H7 (cell line): ENCODE data around the gene MISP3. TPM values are rescaled to one million over a fixed set of nuclear protein-coding genes. Genes with fewer than 3 reads are reported as not detected.
"Not testable (repeated sequence)": the region's sequence is repeated elsewhere in the genome, so short reads cannot be mapped to it uniquely, and the experiment has no call there.

Experiments
- DNase-seq: peaks from one replicate; pipeline ENCODE4 v3.0.0; 2012
- H3K27me3 ChIP-seq: 2 replicates; pipeline ENCODE4 v1.6.0; 2011; ENCODE audit warnings: mild to moderate bottlenecking, low read length; ENCODE audit not compliant: control insufficient read depth, insufficient read depth
- H3K36me3 ChIP-seq: replicated peaks from 2 replicates; pipeline ENCODE4 v1.5.1; 2011; ENCODE audit warnings: low read length; ENCODE audit not compliant: control insufficient read depth, insufficient read depth
- H3K4me3 ChIP-seq: 2 replicates; pipeline ENCODE4 v1.5.1; 2011; ENCODE audit warnings: low read depth, mild to moderate bottlenecking, control low read depth, low read length, moderate library complexity; ENCODE audit not compliant: insufficient read depth
- total RNA-seq: library from RNA; depleted of rRNA; stranded (reverse); fragments of >200 nt; shearing (Covaris generic); gene quantifications from 2 replicates; pipeline ENCODE4 v1.2.3, GENCODE V29; 2014; rRNA removed

MISP3 gene
- total RNA-seq, result 0.52 and 0.92 TPM in 2 replicates

GRCh38 chr19:14072535-14073260 is at the start of gene MISP3:
Gene MISP3, plus strand, starts transcription at chr19:14072786. Its CDS starts 524 bp downstream, at chr19:14073310.
- peak within 1 kb of the TSS; percentile 48 for H3K4me3 ChIP-seq
- DNase-seq, result peak; percentile 74
- H3K36me3 ChIP-seq, result no peaks in the 10 kb centered on the region
- H3K27me3 ChIP-seq, result peaks cover 40% of the 10 kb centered on the region

DNA sequence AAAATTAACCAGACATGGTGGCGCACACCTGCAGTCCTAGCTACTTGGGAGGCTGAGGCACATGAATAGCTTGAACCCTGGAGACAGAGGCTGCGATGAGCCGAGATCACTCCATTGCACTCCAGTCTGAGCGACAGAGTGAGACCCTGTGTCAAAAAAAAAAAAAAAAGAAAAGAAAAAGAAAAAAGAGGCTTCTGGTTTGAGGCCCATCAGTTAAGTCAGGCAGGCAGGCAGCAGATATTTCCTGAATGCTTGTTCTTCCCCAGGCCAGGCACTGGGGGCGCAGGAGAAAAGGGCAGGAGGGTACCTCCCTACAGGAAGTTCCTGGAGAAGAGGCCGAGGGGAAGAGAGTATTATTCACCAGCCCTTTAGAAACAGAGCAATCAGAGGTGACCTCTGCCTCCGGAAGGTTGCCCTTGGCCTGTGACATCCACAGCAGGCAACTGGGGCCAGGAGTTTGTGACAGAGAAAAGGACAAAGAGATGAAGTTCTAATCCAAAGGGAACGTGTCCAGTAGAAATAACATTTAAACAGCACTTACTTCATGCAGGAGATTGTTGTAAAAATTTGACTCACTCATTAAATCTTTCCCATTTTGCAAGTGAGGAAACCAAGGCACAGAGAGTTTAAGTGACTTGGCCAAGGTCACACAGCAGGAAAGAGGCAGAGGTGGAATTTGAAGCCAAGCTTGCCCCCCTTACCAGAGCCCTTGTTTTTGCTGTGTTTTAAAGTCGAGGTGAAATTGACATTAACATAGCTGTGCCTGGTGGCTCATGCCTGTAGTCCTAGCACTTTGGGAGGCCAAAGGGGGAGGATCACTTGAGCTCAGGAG is 49.0 kb upstream of the MISP3 start:
- H3K36me3 ChIP-seq, result no peaks in the 10 kb centered on the region
- peak; percentile 79 for DNase-seq
- no peaks in the 10 kb centered on the region for H3K27me3 ChIP-seq
- H3K4me3 ChIP-seq, result no peak overlapping the region

GRCh38 chr19:14026652-14027192 is 45.9 kb upstream of the MISP3 start:
- not testable (repeated sequence) for H3K36me3 ChIP-seq, H3K4me3 ChIP-seq, H3K27me3 ChIP-seq, DNase-seq

DNA sequence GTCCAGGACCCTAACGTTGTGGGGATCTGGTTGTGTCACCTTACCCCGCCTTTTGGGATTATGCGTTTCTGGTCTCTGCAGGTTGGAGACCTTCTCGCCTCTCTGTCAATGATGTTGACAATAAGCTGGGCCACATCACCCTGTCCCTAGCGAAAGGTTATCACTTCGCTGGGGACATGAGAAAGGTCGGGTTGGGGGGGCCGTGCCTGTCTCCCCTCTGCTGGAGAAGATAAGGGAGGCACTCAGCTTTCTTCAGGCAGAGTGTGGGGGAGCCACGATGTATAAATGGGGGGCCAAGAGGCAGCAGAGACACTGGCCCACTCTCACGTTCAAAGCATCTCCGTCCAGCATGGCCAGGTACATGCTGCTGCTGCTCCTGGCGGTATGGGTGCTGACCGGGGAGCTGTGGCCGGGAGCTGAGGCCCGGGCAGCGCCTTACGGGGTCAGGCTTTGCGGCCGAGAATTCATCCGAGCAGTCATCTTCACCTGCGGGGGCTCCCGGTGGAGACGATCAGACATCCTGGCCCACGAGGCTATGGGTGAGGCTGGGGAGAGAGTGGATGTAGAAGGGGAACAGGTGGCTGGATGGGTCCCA is 44.6 kb upstream of the MISP3 start, which contains the start of gene RLN3:
RLN3 (plus strand) TSS at position 293 of the 595 bp plus-strand sequence; CDS start at position 350, 57 bp downstream.
- Histone ChIP-seq H3K36me3 (no peaks in the 10 kb centered on the region), H3K27me3 (peaks cover 15% of the 10 kb centered on the region), H3K4me3 (no peak within 1 kb of the TSS)
- peak; percentile 49 for DNase-seq

DNA sequence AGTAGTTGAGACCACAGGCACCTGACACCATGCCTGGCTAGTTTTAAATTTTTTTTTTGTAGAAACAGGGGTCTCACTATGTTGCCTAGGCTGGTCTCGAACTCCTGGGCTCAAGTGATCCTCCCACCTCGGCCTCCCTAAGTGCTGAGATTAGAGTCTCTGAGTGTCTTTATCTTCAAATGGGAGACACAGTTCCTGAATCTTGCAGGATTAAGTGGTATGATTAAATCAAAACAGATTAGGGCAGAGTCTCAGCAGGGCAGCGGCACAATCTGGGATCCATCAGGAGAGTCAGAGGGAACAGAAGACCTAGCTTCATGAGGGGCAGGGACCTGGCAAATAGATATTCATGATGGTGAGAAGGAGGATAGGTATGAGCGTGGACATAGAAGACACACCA is 43.7 kb upstream of the MISP3 start:
- Histone ChIP-seq H3K36me3 (no peaks in the 10 kb centered on the region), H3K27me3 (peaks cover 15% of the 10 kb centered on the region), H3K4me3 (no peak overlapping the region)
- DNase-seq, result no peak

GRCh38 chr19:14030997-14031718 is 41.4 kb upstream of the MISP3 start:
- Histone ChIP-seq H3K36me3 (no peaks in the 10 kb centered on the region), H3K4me3 (peak overlapping the region; percentile 85), H3K27me3 (peaks cover 15% of the 10 kb centered on the region)
- no peak for DNase-seq

- H3K27me3 ChIP-seq, result peaks cover 15% of the 10 kb centered on the region
- H3K4me3 ChIP-seq, result peak within 1 kb of the TSS; percentile 85
- no peaks in the 10 kb centered on the region for H3K36me3 ChIP-seq
- DNase-seq, result peak; percentile 85
Observed at GRCh38 chr19:14031719-14032480, 40.7 kb upstream of the MISP3 start, which contains the start of gene IL27RA. Gene IL27RA, plus strand, starts transcription at chr19:14031762. Its CDS starts 111 bp downstream, at chr19:14031873.

GRCh38 chr19:14033946-14034345 is 38.6 kb upstream of the MISP3 start:
- no peaks in the 10 kb centered on the region for H3K36me3 ChIP-seq
- H3K27me3 ChIP-seq, result peaks cover 15% of the 10 kb centered on the region
- no peak overlapping the region for H3K4me3 ChIP-seq
- no peak for DNase-seq

- not testable (repeated sequence) for H3K4me3 ChIP-seq, DNase-seq, H3K36me3 ChIP-seq
- peaks cover 15% of the 10 kb centered on the region for H3K27me3 ChIP-seq
Observed at GRCh38 chr19:14035159-14035558, 37.4 kb upstream of the MISP3 start.

GRCh38 chr19:14035706-14036105 is 36.9 kb upstream of the MISP3 start:
- no peak for DNase-seq

GRCh38 chr19:14039181-14039580 is 33.4 kb upstream of the MISP3 start:
- Histone ChIP-seq H3K36me3 (no peaks in the 10 kb centered on the region), H3K4me3 (no peak overlapping the region), H3K27me3 (no peaks in the 10 kb centered on the region)
- peak; percentile 3 for DNase-seq

More at GRCh38 chr19:14035706-14036105, 36.9 kb upstream of the MISP3 start:
- Histone ChIP-seq H3K36me3 (no peaks in the 10 kb centered on the region), H3K4me3 (no peak overlapping the region), H3K27me3 (peaks cover 15% of the 10 kb centered on the region)

GRCh38 chr19:14042659-14043608 is 29.7 kb upstream of the MISP3 start:
- not testable (repeated sequence) for H3K4me3 ChIP-seq, H3K27me3 ChIP-seq, H3K36me3 ChIP-seq
- DNase-seq, result peak; percentile 83
